SW 1271 (cell line): ENCODE data around the gene MTREX.
A peak's percentile ranks its signal among the peaks of the same experiment; 100 is the strongest.
"Not testable (repeated sequence)": the region's sequence is repeated elsewhere in the genome, so short reads cannot be mapped to it uniquely, and the experiment has no call there.

ENCODE experiments used
- DNase-seq, 2 experiments: peaks; one replicate each; lab custom pipeline; 2025; lab: John Stamatoyannopoulos, UW

Gene MTREX

GRCh38 chr5:55307383-55308253 lies at the start of gene MTREX, which contains the start of gene DHX29:
Gene MTREX, plus strand, starts transcription at chr5:55307989. Its CDS starts 25 bp downstream, at chr5:55308014.
Gene DHX29, minus strand, starts transcription at chr5:55307694. Its CDS starts 121 bp downstream, at chr5:55307573.
- peak; percentile 90 to 94 for DNase-seq

- no peak for DNase-seq
Observed at GRCh38 chr5:55258339-55258738, 49.5 kb upstream of the MTREX start.

GRCh38 chr5:55276771-55277170 lies 31.0 kb upstream of the MTREX start:
- DNase-seq: no peak

- DNase-seq: no peak
Observed at GRCh38 chr5:55278778-55279177, 29.0 kb upstream of the MTREX start.

- no peak for DNase-seq
Observed at GRCh38 chr5:55286411-55286933, 21.3 kb upstream of the MTREX start.

GRCh38 chr5:55289808-55290207 lies 18.0 kb upstream of the MTREX start:
- no peak for DNase-seq

- no peak for DNase-seq
Observed at GRCh38 chr5:55290991-55291390, 16.8 kb upstream of the MTREX start.

GRCh38 chr5:55294935-55295334 lies 12.9 kb upstream of the MTREX start:
- DNase-seq: no peak

GRCh38 chr5:55300890-55301289 lies 6.9 kb upstream of the MTREX start:
- DNase-seq: no peak

GRCh38 chr5:55303238-55303690 lies 4.5 kb upstream of the MTREX start:
- peak; percentile 24 to 70 for DNase-seq

- no peak for DNase-seq
Observed at GRCh38 chr5:55304584-55304983, 3.2 kb upstream of the MTREX start.

- DNase-seq: no peak
Observed at GRCh38 chr5:55305345-55305744, 2.4 kb upstream of the MTREX start.

GRCh38 chr5:55306641-55307382 lies 977 bp upstream of the MTREX start:
- DNase-seq: peak in 1 of 2 experiments; percentile 40

GRCh38 chr5:55308254-55308836 lies 556 bp downstream of the MTREX start:
- DNase-seq: peak in 1 of 2 experiments; percentile 69

- DNase-seq: no peak
Observed at GRCh38 chr5:55313870-55314617, 6.3 kb downstream of the MTREX start.

GRCh38 chr5:55316289-55316688 lies 8.5 kb downstream of the MTREX start:
- no peak for DNase-seq

GRCh38 chr5:55316837-55317236 lies 9.0 kb downstream of the MTREX start:
- DNase-seq: no peak

- not testable (repeated sequence) for DNase-seq
Observed at GRCh38 chr5:55318237-55318636, 10.4 kb downstream of the MTREX start.

- DNase-seq: no peak
Observed at GRCh38 chr5:55319491-55319890, 11.7 kb downstream of the MTREX start.

GRCh38 chr5:55320571-55320970 lies 12.8 kb downstream of the MTREX start:
- DNase-seq: no peak

- DNase-seq: no peak
Observed at GRCh38 chr5:55324006-55324405, 16.2 kb downstream of the MTREX start.
